IPS-20b (cell line): ENCODE data around the gene VAT1L.
"Not testable (repeated sequence)": the region's sequence is repeated elsewhere in the genome, so short reads cannot be mapped to it uniquely, and the experiment has no call there.

Experiments used
- H3K27ac ChIP-seq: one replicate; pipeline ENCODE4 v1.5.1; 2013; ENCODE audit warnings: low read length
- H3K27me3 ChIP-seq: 2 replicates; pipeline ENCODE4 v1.6.1; 2013; ENCODE audit warnings: mild to moderate bottlenecking, low read length, inconsistent platforms; ENCODE audit not compliant: insufficient read depth
- H3K36me3 ChIP-seq: 2 replicates; pipeline ENCODE4 v1.6.1; 2013; ENCODE audit warnings: low read depth, mild to moderate bottlenecking, inconsistent platforms, low read length, moderate library complexity; ENCODE audit not compliant: insufficient read depth
- H3K4me1 ChIP-seq: 2 replicates; pipeline ENCODE4 v1.6.1; 2013; ENCODE audit warnings: mild to moderate bottlenecking, control low read depth, inconsistent platforms, low read length, moderate library complexity; ENCODE audit not compliant: insufficient read depth
- H3K4me3 ChIP-seq: 2 replicates; pipeline ENCODE4 v1.5.1; 2013; ENCODE audit warnings: mild to moderate bottlenecking, low read length, inconsistent platforms
- H3K9ac ChIP-seq: 2 replicates; pipeline ENCODE4 v1.6.1; 2013; ENCODE audit warnings: low read depth, mild to moderate bottlenecking, inconsistent platforms, low read length, moderate library complexity
- H3K9me3 ChIP-seq: 2 replicates; pipeline ENCODE4 v1.6.1; 2013; ENCODE audit warnings: mild to moderate bottlenecking, low read depth, low read length, inconsistent platforms; ENCODE audit not compliant: insufficient read depth

Gene VAT1L

GRCh38 chr16:77989846-77990245 is 201.5 kb downstream of the VAT1L start:
- Histone ChIP-seq H3K9ac (no peak overlapping the region), H3K36me3 (no peaks in the 10 kb centered on the region), H3K27me3 (no peaks in the 10 kb centered on the region), H3K9me3 (peaks cover 14% of the 10 kb centered on the region), H3K27ac (no peak overlapping the region), H3K4me3 (no peak overlapping the region), H3K4me1 (peaks cover 23% of the 10 kb centered on the region)

- Histone ChIP-seq H3K9ac (peak overlapping the region; percentile 61; the same call in 1 of the 2 replicates), H3K36me3 (0 out of 2 replicates have a peak, but pooled peaks cover 3% of the 10 kb centered on the region), H3K9me3 (peaks cover 32% of the 10 kb centered on the region), H3K4me3 (peak overlapping the region; percentile 7; the same call in 1 of the 2 replicates), H3K27ac (peak overlapping the region; percentile 57), H3K4me1 (peaks cover 23% of the 10 kb centered on the region), H3K27me3 (no peaks in the 10 kb centered on the region)
These were observed 203.3 kb downstream of the VAT1L start for GRCh38 chr16:77991701-77992100.

- Histone ChIP-seq H3K9me3 (peaks cover 36% of the 10 kb centered on the region), H3K9ac (peak overlapping the region; percentile 61; the same call in 1 of the 2 replicates), H3K4me1 (peaks cover 23% of the 10 kb centered on the region), H3K4me3 (0 out of 2 replicates have a peak overlapping the region, but pooled peaks have one; percentile 17)
- H3K27me3 ChIP-seq, H3K36me3 ChIP-seq, H3K27ac ChIP-seq: not testable (repeated sequence)
These were observed 204.0 kb downstream of the VAT1L start for GRCh38 chr16:77992381-77992780.

GRCh38 chr16:77993111-77993985 is 205.0 kb downstream of the VAT1L start:
- Histone ChIP-seq H3K9ac (peak overlapping the region; percentile 58), H3K4me3 (peak overlapping the region; percentile 17; the same call in 1 of the 2 replicates), H3K27me3 (no peaks in the 10 kb centered on the region), H3K27ac (peak overlapping the region; percentile 59), H3K4me1 (peaks cover 23% of the 10 kb centered on the region), H3K36me3 (0 out of 2 replicates have a peak, but pooled peaks cover 3% of the 10 kb centered on the region), H3K9me3 (peaks cover 36% of the 10 kb centered on the region)

GRCh38 chr16:77995843-77996455 is 207.6 kb downstream of the VAT1L start:
- no peak overlapping the region for H3K27ac ChIP-seq
- H3K36me3 ChIP-seq, result 0 out of 2 replicates have a peak, but pooled peaks cover 3% of the 10 kb centered on the region
- H3K27me3 ChIP-seq, result no peaks in the 10 kb centered on the region
- H3K4me3 ChIP-seq, result no peak overlapping the region
- H3K4me1 ChIP-seq, result peaks cover 23% of the 10 kb centered on the region
- H3K9me3 ChIP-seq, result peaks cover 32% of the 10 kb centered on the region
- H3K9ac ChIP-seq, result no peak overlapping the region

GRCh38 chr16:77998350-77999023 is 210.1 kb downstream of the VAT1L start:
- Histone ChIP-seq H3K9me3 (peaks cover 24% of the 10 kb centered on the region), H3K27ac (no peak overlapping the region), H3K27me3 (no peaks in the 10 kb centered on the region), H3K4me1 (peaks cover 4% of the 10 kb centered on the region), H3K4me3 (no peak overlapping the region), H3K36me3 (0 out of 2 replicates have a peak, but pooled peaks cover 3% of the 10 kb centered on the region), H3K9ac (no peak overlapping the region)

- no peak overlapping the region for H3K4me3 ChIP-seq
- peaks cover 5% of the 10 kb centered on the region; the same call in 1 of the 2 replicates for H3K9me3 ChIP-seq
- no peaks in the 10 kb centered on the region; the same call in 1 of the 2 replicates for H3K4me1 ChIP-seq
- H3K27ac ChIP-seq, result no peak overlapping the region
- no peaks in the 10 kb centered on the region for H3K27me3 ChIP-seq
- H3K36me3 ChIP-seq, result no peaks in the 10 kb centered on the region
- H3K9ac ChIP-seq, result no peak overlapping the region
These were observed 213.2 kb downstream of the VAT1L start for GRCh38 chr16:78001451-78002025.

GRCh38 chr16:78002915-78003538 is 214.7 kb downstream of the VAT1L start:
- Histone ChIP-seq H3K27ac (no peak overlapping the region), H3K27me3 (no peaks in the 10 kb centered on the region), H3K36me3 (no peaks in the 10 kb centered on the region), H3K4me3 (no peak overlapping the region), H3K9me3 (no peaks in the 10 kb centered on the region), H3K9ac (no peak overlapping the region), H3K4me1 (no peaks in the 10 kb centered on the region; the same call in 1 of the 2 replicates)

- Histone ChIP-seq H3K9ac (no peak overlapping the region), H3K4me1 (no peaks in the 10 kb centered on the region; the same call in 1 of the 2 replicates), H3K27me3 (no peaks in the 10 kb centered on the region), H3K36me3 (no peaks in the 10 kb centered on the region), H3K27ac (no peak overlapping the region), H3K9me3 (no peaks in the 10 kb centered on the region), H3K4me3 (no peak overlapping the region)
These were observed 216.2 kb downstream of the VAT1L start for GRCh38 chr16:78004517-78004916.

GRCh38 chr16:78005881-78006280 is 217.5 kb downstream of the VAT1L start:
- Histone ChIP-seq H3K9ac (no peak overlapping the region), H3K27ac (no peak overlapping the region), H3K4me3 (no peak overlapping the region), H3K27me3 (no peaks in the 10 kb centered on the region), H3K9me3 (no peaks in the 10 kb centered on the region), H3K36me3 (no peaks in the 10 kb centered on the region), H3K4me1 (no peaks in the 10 kb centered on the region; the same call in 1 of the 2 replicates)

GRCh38 chr16:78007121-78007520 is 218.8 kb downstream of the VAT1L start:
- no peaks in the 10 kb centered on the region; the same call in 1 of the 2 replicates for H3K4me1 ChIP-seq
- H3K9me3 ChIP-seq, result no peaks in the 10 kb centered on the region
- no peak overlapping the region for H3K27ac ChIP-seq
- H3K4me3 ChIP-seq, result no peak overlapping the region
- no peak overlapping the region for H3K9ac ChIP-seq
- H3K27me3 ChIP-seq, result no peaks in the 10 kb centered on the region
- H3K36me3 ChIP-seq, result no peaks in the 10 kb centered on the region
